ENCODE data around the gene NCOA1.

DNA sequence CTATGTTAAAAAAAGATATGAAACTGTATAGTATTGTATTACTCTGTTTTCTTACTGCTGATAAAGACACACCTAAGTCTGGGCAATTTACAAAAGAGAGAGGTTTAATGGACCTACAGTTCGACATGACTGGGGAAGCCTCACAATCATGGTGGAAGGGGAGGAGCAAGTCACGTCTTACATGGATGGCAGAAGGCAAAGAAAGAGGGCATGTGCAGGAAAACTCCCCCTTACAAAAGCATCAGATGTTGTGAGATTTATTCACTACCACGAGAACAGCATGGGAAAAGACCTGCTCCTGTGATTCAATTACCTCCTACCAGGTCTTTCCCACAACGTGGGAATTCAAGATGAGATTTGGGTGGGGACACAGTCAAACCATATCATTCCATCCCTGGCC lies 57.0 kb downstream of the NCOA1 start:
- TF ChIP-seq, protein P1, sequence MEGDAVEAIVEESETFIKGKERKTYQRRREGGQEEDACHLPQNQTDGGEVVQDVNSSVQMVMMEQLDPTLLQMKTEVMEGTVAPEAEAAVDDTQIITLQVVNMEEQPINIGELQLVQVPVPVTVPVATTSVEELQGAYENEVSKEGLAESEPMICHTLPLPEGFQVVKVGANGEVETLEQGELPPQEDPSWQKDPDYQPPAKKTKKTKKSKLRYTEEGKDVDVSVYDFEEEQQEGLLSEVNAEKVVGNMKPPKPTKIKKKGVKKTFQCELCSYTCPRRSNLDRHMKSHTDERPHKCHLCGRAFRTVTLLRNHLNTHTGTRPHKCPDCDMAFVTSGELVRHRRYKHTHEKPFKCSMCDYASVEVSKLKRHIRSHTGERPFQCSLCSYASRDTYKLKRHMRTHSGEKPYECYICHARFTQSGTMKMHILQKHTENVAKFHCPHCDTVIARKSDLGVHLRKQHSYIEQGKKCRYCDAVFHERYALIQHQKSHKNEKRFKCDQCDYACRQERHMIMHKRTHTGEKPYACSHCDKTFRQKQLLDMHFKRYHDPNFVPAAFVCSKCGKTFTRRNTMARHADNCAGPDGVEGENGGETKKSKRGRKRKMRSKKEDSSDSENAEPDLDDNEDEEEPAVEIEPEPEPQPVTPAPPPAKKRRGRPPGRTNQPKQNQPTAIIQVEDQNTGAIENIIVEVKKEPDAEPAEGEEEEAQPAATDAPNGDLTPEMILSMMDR (conservative IDR thresholded peaks at IDR 0.05; ENCODE audit: low read depth, low read length): no peak
- TF ChIP-seq RAD21 (IDR thresholded peaks at IDR 0.05; ENCODE audit: low read length): no peak
- no peak for TF ChIP-seq MXI1 (IDR thresholded peaks at IDR 0.05; ENCODE audit: borderline replicate concordance, low read depth, low read length)
- no peak for TF ChIP-seq POLR2A (IDR thresholded peaks at IDR 0.05; ENCODE audit: low read depth, low read length)
- TF ChIP-seq FOS (IDR thresholded peaks at IDR 0.05; ENCODE audit: low read depth, low read length): no peak
- TF ChIP-seq RCOR1 (IDR thresholded peaks at IDR 0.05; ENCODE audit: insufficient replicate concordance, low read length): no peak
- no peak for TF ChIP-seq CEBPB (IDR thresholded peaks at IDR 0.05; ENCODE audit: low read depth, low read length)
- TF ChIP-seq CHD1 (IDR thresholded peaks at IDR 0.05; ENCODE audit: low read depth, low read length): no peak
- no peak for TF ChIP-seq BHLHE40 (IDR thresholded peaks at IDR 0.05; ENCODE audit: low read depth, low read length)
- TF ChIP-seq, protein P2, sequence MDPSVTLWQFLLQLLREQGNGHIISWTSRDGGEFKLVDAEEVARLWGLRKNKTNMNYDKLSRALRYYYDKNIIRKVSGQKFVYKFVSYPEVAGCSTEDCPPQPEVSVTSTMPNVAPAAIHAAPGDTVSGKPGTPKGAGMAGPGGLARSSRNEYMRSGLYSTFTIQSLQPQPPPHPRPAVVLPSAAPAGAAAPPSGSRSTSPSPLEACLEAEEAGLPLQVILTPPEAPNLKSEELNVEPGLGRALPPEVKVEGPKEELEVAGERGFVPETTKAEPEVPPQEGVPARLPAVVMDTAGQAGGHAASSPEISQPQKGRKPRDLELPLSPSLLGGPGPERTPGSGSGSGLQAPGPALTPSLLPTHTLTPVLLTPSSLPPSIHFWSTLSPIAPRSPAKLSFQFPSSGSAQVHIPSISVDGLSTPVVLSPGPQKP (IDR thresholded peaks at IDR 0.05; ENCODE audit: borderline replicate concordance, low read depth, low read length): no peak
- TF ChIP-seq, protein P3, sequence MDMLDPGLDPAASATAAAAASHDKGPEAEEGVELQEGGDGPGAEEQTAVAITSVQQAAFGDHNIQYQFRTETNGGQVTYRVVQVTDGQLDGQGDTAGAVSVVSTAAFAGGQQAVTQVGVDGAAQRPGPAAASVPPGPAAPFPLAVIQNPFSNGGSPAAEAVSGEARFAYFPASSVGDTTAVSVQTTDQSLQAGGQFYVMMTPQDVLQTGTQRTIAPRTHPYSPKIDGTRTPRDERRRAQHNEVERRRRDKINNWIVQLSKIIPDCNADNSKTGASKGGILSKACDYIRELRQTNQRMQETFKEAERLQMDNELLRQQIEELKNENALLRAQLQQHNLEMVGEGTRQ (IDR thresholded peaks at IDR 0.05; ENCODE audit: low read depth, low read length): no peak

Measured in IMR-90 (cell line).